Neuronal stem cell (in vitro differentiated cells): ENCODE results near the gene KCNC2.

ENCODE experiments used
- DNase-seq: peaks from one replicate; pipeline ENCODE4 v3.0.0-alpha.2; 2013; ENCODE audit warnings: low spot score
- H2AFZ ChIP-seq: one replicate; pipeline ENCODE4 v1.6.1; 2013; ENCODE audit warnings: mild to moderate bottlenecking, low read length, inconsistent platforms
- H2AK5ac ChIP-seq: 2 replicates; pipeline ENCODE4 v1.6.1; 2013; ENCODE audit warnings: low read depth, mild to moderate bottlenecking, inconsistent platforms, low read length, moderate library complexity, mixed read lengths
- H2BK120ac ChIP-seq: 2 replicates; pipeline ENCODE4 v1.6.1; 2013; ENCODE audit warnings: low read depth, mild to moderate bottlenecking, inconsistent platforms, low read length, moderate library complexity, mixed read lengths
- H2BK12ac ChIP-seq: one replicate; pipeline ENCODE4 v1.6.1; 2013; ENCODE audit warnings: low read length, inconsistent platforms
- H2BK15ac ChIP-seq: 2 replicates; pipeline ENCODE4 v1.6.1; 2013; ENCODE audit warnings: mild to moderate bottlenecking, low read length, inconsistent platforms, mixed read lengths
- H2BK5ac ChIP-seq: one replicate; pipeline ENCODE4 v1.6.1; 2013; ENCODE audit warnings: inconsistent platforms, mild to moderate bottlenecking, low read length, moderate library complexity
- H3K14ac ChIP-seq: one replicate; pipeline ENCODE4 v1.6.1; 2013; ENCODE audit warnings: low read length, inconsistent platforms
- H3K18ac ChIP-seq: 2 replicates; pipeline ENCODE4 v1.6.1; 2013; ENCODE audit warnings: low read length, inconsistent platforms
- H3K23ac ChIP-seq: 2 replicates; pipeline ENCODE4 v1.6.1; 2013; ENCODE audit warnings: low read depth, mild to moderate bottlenecking, mixed read lengths, low read length, inconsistent platforms; ENCODE audit not compliant: poor library complexity
- H3K27ac ChIP-seq: replicated peaks from 3 replicates; pipeline ENCODE4 v1.5.1; 2013; ENCODE audit warnings: low read length, inconsistent platforms
- H3K27me3 ChIP-seq, 3 experiments: 2 replicates each; pipeline ENCODE4 v1.6.1; 2013; ENCODE audit warnings: low read length in 3 of 3, mild to moderate bottlenecking in 2 of 3, inconsistent platforms in 1 of 3, low read depth in 1 of 3, mixed read lengths in 1 of 3, moderate library complexity in 1 of 3; ENCODE audit not compliant: control insufficient read depth in 3 of 3, insufficient read depth in 3 of 3
- H3K36me3 ChIP-seq, 2 donors: replicated peaks in 1 of 2; 2 replicates each; pipeline ENCODE4 v1.6.1; 2013; ENCODE audit warnings: low read length in 2 of 2; ENCODE audit not compliant: control insufficient read depth in 2 of 2, insufficient read depth in 2 of 2
- H3K4ac ChIP-seq: 2 replicates; pipeline ENCODE4 v1.6.1; 2013; ENCODE audit warnings: inconsistent platforms, mild to moderate bottlenecking, low read length, moderate library complexity
- H3K4me1 ChIP-seq, 2 donors: 1 replicate in 1 of 2; 2 replicates in 1 of 2; pipeline ENCODE4 v1.6.1; 2013; ENCODE audit warnings: low read length in 2 of 2, low read depth in 1 of 2; ENCODE audit not compliant: control insufficient read depth in 2 of 2, insufficient read depth in 1 of 2
- H3K4me2 ChIP-seq: one replicate; pipeline ENCODE4 v1.6.1; 2013; ENCODE audit warnings: mild to moderate bottlenecking, low read length, inconsistent platforms; ENCODE audit not compliant: insufficient read depth, poor library complexity, severe bottlenecking
- H3K4me3 ChIP-seq, 2 donors: 2 replicates each; pipeline ENCODE4 v1.5.1; 2013; ENCODE audit warnings: low read length in 2 of 2, mild to moderate bottlenecking in 2 of 2, inconsistent platforms in 1 of 2, moderate library complexity in 1 of 2
- H3K79me1 ChIP-seq: one replicate; pipeline ENCODE4 v1.6.1; 2013; ENCODE audit warnings: low read depth, mild to moderate bottlenecking, inconsistent platforms, low read length, moderate library complexity
- H3K9ac ChIP-seq: one replicate; pipeline ENCODE4 v1.6.1; 2013; ENCODE audit warnings: mild to moderate bottlenecking, low read depth, low read length, inconsistent platforms; ENCODE audit not compliant: poor library complexity
- H3K9me3 ChIP-seq, 2 donors: replicated peaks in 1 of 2; 2 replicates each; pipeline versions ENCODE3 to v1.6.1; 2013; ENCODE audit warnings: low read length in 2 of 2, mild to moderate bottlenecking in 2 of 2, inconsistent platforms in 1 of 2, low read depth in 1 of 2, mixed read lengths in 1 of 2, moderate library complexity in 1 of 2; ENCODE audit not compliant: control insufficient read depth in 2 of 2, insufficient read depth in 1 of 2
- H4K8ac ChIP-seq: one replicate; pipeline ENCODE4 v1.6.1; 2013; ENCODE audit warnings: low read depth, mild to moderate bottlenecking, inconsistent platforms, low read length, moderate library complexity
- H4K91ac ChIP-seq: one replicate; pipeline ENCODE4 v1.6.1; 2013; ENCODE audit warnings: low read length, low read depth, mild to moderate bottlenecking, inconsistent platforms; ENCODE audit not compliant: poor library complexity
- WGBS, 2 donors: extraction: QIAGEN DNeasy Blood & Tissue Kit; methylation state at CpG; one replicate each; pipeline ENCODE4 v1.1.7; 2013; ENCODE audit warnings: missing lambda C conversion rate in 2 of 2, mixed read lengths in 1 of 2; ENCODE audit not compliant: insufficient read length in 2 of 2, insufficient replicate concordance in 1 of 2; ENCODE audit errors: extremely low coverage in 2 of 2; 5-methylcytosine and 5-hydroxymethylcytosine counted together

KCNC2 gene

DNA sequence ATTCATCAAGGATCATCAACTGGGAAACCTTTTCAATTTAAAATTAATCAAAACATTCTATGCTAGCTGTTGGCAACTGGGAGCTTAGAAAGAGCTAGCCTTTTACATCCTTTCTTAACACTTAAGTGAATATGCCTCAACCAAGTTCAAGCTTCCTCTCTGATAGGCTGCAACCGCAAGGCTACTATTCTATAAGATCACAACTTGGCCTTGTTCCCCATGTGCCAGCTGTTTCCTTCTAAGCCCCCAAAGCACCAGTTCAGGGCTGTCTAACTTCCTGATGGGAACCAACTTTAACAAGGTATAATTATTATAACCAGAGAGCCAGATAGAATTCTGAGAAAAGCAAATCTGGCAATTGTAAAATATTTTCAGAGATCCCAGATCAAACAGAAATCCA lies 37.0 kb downstream of the KCNC2 start:
- Histone ChIP-seq H2BK15ac (no peak overlapping the region), H3K27ac (no peak overlapping the region), H3K14ac (no peak overlapping the region), H2AK5ac (no peak overlapping the region), H3K36me3 (no peaks in the 10 kb centered on the region), H3K9ac (no peak overlapping the region), H2BK120ac (no peak overlapping the region), H3K23ac (no peak overlapping the region), H2BK5ac (no peak overlapping the region), H3K18ac (no peak overlapping the region), H3K79me1 (no peaks in the 10 kb centered on the region), H2AFZ (no peak overlapping the region), H3K4me1 (no peaks in the 10 kb centered on the region), H3K27me3 (no peaks in the 10 kb centered on the region), H2BK12ac (no peak overlapping the region), H3K4ac (no peak overlapping the region), H4K91ac (no peak overlapping the region), H3K4me3 (no peak overlapping the region), H3K9me3 (no peaks in the 10 kb centered on the region), H4K8ac (no peak overlapping the region), H3K4me2 (no peak overlapping the region)
- no peak for DNase-seq
- no CpG with 5 or more reads among the region's 1 CpG for WGBS, 2 donors

DNA sequence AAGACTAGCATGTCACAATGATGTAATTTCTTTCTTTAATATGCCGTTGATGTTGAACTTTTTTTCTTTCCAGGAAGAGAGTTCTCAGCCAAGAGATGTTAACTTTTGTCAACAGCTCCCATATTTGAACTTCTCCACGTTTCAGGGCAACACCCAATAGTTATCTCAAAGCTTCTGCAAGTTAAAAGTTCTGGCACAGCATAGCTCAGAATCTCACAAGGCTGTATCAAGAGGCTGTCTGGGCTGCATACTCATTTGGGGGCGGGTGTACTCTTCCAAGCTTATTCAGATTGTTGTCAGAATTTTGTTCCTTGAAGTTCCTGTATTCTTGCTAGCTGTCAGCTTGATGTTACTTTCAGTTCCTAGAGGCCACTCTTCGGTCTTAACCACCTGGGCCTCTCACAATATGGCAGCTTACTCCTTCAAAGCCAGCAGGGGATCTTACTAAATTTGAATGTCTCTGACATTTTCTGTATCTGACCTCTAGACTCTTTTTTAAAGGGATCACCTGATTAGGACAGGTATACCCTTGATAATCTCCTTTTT lies 38.9 kb downstream of the KCNC2 start:
- no peak overlapping the region for H3K27ac ChIP-seq
- H3K4me3 ChIP-seq: no peak overlapping the region
- H3K14ac ChIP-seq: no peak overlapping the region
- no CpG with 5 or more reads among the region's 4 CpGs for WGBS, 2 donors
- no peak overlapping the region for H4K91ac ChIP-seq
- H4K8ac ChIP-seq: no peak overlapping the region
- no peaks in the 10 kb centered on the region for H3K27me3 ChIP-seq
- H2BK120ac ChIP-seq: no peak overlapping the region
- no peak overlapping the region for H2BK15ac ChIP-seq
- no peak overlapping the region for H2BK12ac ChIP-seq
- H2BK5ac ChIP-seq: no peak overlapping the region
- H3K4me1 ChIP-seq: no peaks in the 10 kb centered on the region
- H2AFZ ChIP-seq: peak overlapping the region; percentile 43
- no peak overlapping the region for H3K4ac ChIP-seq
- DNase-seq: no peak
- no peak overlapping the region for H2AK5ac ChIP-seq
- no peaks in the 10 kb centered on the region for H3K79me1 ChIP-seq
- H3K9me3 ChIP-seq: no peaks in the 10 kb centered on the region
- H3K36me3 ChIP-seq: no peaks in the 10 kb centered on the region
- no peak overlapping the region for H3K23ac ChIP-seq
- H3K4me2 ChIP-seq: no peak overlapping the region
- no peak overlapping the region for H3K18ac ChIP-seq
- no peak overlapping the region for H3K9ac ChIP-seq

DNA sequence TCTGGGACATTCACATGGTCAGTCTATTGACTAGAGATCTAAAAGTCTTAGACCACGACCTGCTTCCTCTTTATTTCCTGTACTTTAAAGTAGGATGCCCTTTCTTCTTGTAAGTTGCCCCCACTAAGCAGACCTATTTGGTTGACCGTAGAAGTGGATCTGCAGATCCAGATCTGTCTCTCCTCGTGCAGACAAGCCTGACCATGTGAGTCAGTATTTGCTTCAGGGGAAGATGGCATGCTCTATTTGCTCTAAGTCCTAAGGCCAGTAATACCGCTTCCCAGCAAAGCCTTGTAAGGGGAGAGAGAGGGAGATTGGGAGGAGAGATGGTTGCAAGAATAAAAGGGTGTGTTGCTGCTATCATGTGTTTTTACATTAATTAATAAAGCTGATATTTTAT lies 46.8 kb downstream of the KCNC2 start:
- H3K18ac ChIP-seq: no peak overlapping the region
- H3K4ac ChIP-seq: no peak overlapping the region
- no peak overlapping the region for H4K91ac ChIP-seq
- H2AK5ac ChIP-seq: no peak overlapping the region
- DNase-seq: no peak
- H3K27ac ChIP-seq: no peak overlapping the region
- H3K9ac ChIP-seq: no peak overlapping the region
- H3K14ac ChIP-seq: no peak overlapping the region
- H2BK15ac ChIP-seq: no peak overlapping the region
- no peak overlapping the region for H2BK120ac ChIP-seq
- no peaks in the 10 kb centered on the region for H3K27me3 ChIP-seq
- no peak overlapping the region for H3K4me3 ChIP-seq
- H2BK12ac ChIP-seq: no peak overlapping the region
- H3K9me3 ChIP-seq: no peaks in the 10 kb centered on the region
- no peak overlapping the region for H4K8ac ChIP-seq
- H3K23ac ChIP-seq: no peak overlapping the region
- H3K79me1 ChIP-seq: no peaks in the 10 kb centered on the region
- H3K4me2 ChIP-seq: no peak overlapping the region
- WGBS, 2 donors: no CpG with 5 or more reads among the region's 4 CpGs
- no peak overlapping the region for H2AFZ ChIP-seq
- no peak overlapping the region for H2BK5ac ChIP-seq
- no peaks in the 10 kb centered on the region for H3K36me3 ChIP-seq
- no peaks in the 10 kb centered on the region for H3K4me1 ChIP-seq

DNA sequence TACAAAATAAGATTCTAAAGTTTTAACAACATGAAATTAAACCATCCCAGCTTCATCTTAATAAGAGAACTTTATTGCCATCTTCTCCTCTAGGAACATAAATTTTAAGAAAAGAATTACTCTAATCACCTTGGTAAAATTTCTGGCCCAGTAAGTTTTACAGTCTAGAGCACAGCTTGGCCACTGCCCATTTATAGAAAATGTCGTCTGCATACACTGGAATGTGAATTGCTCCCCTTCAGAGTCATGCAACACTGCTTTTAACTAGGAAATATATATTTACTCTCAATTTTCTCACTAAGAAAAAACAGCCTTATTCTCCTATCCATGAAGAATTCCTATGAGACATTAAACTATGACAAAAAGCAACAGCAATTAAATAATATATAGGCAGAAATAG lies 48.2 kb downstream of the KCNC2 start:
- no peak overlapping the region for H4K8ac ChIP-seq
- H2BK5ac ChIP-seq: no peak overlapping the region
- no peak overlapping the region for H3K4me3 ChIP-seq
- no peaks in the 10 kb centered on the region for H3K27me3 ChIP-seq
- H3K27ac ChIP-seq: no peak overlapping the region
- H2AFZ ChIP-seq: no peak overlapping the region
- H3K18ac ChIP-seq: no peak overlapping the region
- H3K79me1 ChIP-seq: no peaks in the 10 kb centered on the region
- no peak overlapping the region for H3K23ac ChIP-seq
- H2BK15ac ChIP-seq: no peak overlapping the region
- H3K4me2 ChIP-seq: no peak overlapping the region
- no peaks in the 10 kb centered on the region for H3K36me3 ChIP-seq
- no peak overlapping the region for H3K14ac ChIP-seq
- H3K9ac ChIP-seq: no peak overlapping the region
- H3K4ac ChIP-seq: no peak overlapping the region
- DNase-seq: no peak
- no peak overlapping the region for H2BK12ac ChIP-seq
- H3K4me1 ChIP-seq: no peaks in the 10 kb centered on the region
- H4K91ac ChIP-seq: no peak overlapping the region
- WGBS, 2 donors: no CpG with 5 or more reads among the region's 1 CpG
- H2BK120ac ChIP-seq: no peak overlapping the region
- H2AK5ac ChIP-seq: no peak overlapping the region
- H3K9me3 ChIP-seq: no peaks in the 10 kb centered on the region
